Fibroblast of lung (primary cell): ENCODE data around the gene CDC42SE1. TPM values are rescaled to one million over a fixed set of nuclear protein-coding genes. Genes with fewer than 3 reads are reported as not detected.

Source experiments
- DNase-seq, 2 donors: peaks; one replicate each; pipeline versions ENCODE4 v3.0.0 to v3.0.0-alpha.2; 2010; ENCODE audit warnings: low read depth in 2 of 2
- H2AFZ ChIP-seq: 2 replicates; pipeline ENCODE4 v1.5.1; 2012; ENCODE audit warnings: low read length, control low read depth, inconsistent platforms
- H3K27ac ChIP-seq: 2 replicates; pipeline ENCODE4 v1.5.1; 2011; ENCODE audit warnings: low read length, control low read depth; ENCODE audit not compliant: insufficient read depth
- H3K27me3 ChIP-seq: 2 replicates; pipeline ENCODE4 v1.5.1; 2011; ENCODE audit warnings: mild to moderate bottlenecking, low read length; ENCODE audit not compliant: control insufficient read depth, insufficient read depth
- H3K36me3 ChIP-seq: 2 replicates; pipeline ENCODE4 v1.5.1; 2011; ENCODE audit warnings: low read length; ENCODE audit not compliant: control insufficient read depth, insufficient read depth
- H3K4me1 ChIP-seq: 2 replicates; pipeline ENCODE4 v1.5.1; 2011; ENCODE audit warnings: low read length; ENCODE audit not compliant: control insufficient read depth, insufficient read depth; ENCODE audit errors: extremely low read depth
- H3K4me2 ChIP-seq: 2 replicates; pipeline ENCODE4 v1.5.1; 2011; ENCODE audit warnings: low read length, control low read depth; ENCODE audit not compliant: insufficient read depth; ENCODE audit errors: extremely low read depth
- H3K4me3 ChIP-seq, 4 experiments: fragments of 200-600 bp in 1 of 4; sonication (generic) in 1 of 4; replicated peaks in 1 of 4; 2 replicates each; pipeline ENCODE4 v1.5.1; 2011 to 2016; ENCODE audit warnings: low read length in 4 of 4, low read depth in 3 of 4, mild to moderate bottlenecking in 3 of 4, control low read depth in 2 of 4, inconsistent platforms in 1 of 4, mixed read lengths in 1 of 4; ENCODE audit not compliant: insufficient read depth in 1 of 4; ENCODE audit errors: control extremely low read depth in 1 of 4
- H3K79me2 ChIP-seq: 2 replicates; pipeline ENCODE4 v1.5.1; 2012; ENCODE audit warnings: mild to moderate bottlenecking, low read length, inconsistent platforms; ENCODE audit not compliant: control insufficient read depth, insufficient read depth
- H3K9ac ChIP-seq: 2 replicates; pipeline ENCODE4 v1.5.1; 2011; ENCODE audit warnings: mild to moderate bottlenecking, low read length, control low read depth; ENCODE audit not compliant: insufficient read depth
- H3K9me3 ChIP-seq: 2 replicates; pipeline ENCODE4 v1.5.1; 2012; ENCODE audit warnings: low read depth, low read length; ENCODE audit not compliant: control insufficient read depth, insufficient read depth
- H4K20me1 ChIP-seq: 2 replicates; pipeline ENCODE4 v1.5.1; 2011; ENCODE audit warnings: low read length; ENCODE audit not compliant: control insufficient read depth, insufficient read depth; ENCODE audit errors: extremely low read depth
- EZH2 ChIP-seq: IDR thresholded peaks from 2 replicates; pipeline ENCODE4 v1.5.1; 2012; ENCODE audit warnings: low read length, control low read depth, mild to moderate bottlenecking; ENCODE audit errors: missing control alignments
- polyA plus RNA-seq, 2 donors: library from polyadenylated mRNA; depleted of rRNA in 1 of 2; stranded (reverse) in 1 of 2; unstranded in 1 of 2; fragments of >200 nt; gene quantifications; 2 replicates each; pipeline ENCODE4 v1.2.1, GENCODE V29; 2011 to 2012; ENCODE audit warnings: missing spikeins in 1 of 2
- total RNA-seq: library from RNA; depleted of rRNA; stranded (reverse); fragments of >200 nt; gene quantifications from 2 replicates; pipeline ENCODE4 v1.2.1, GENCODE V29; 2014
- TF ChIP-seq, protein P1 (sequence below), 2 donors: IDR thresholded peaks in 1 of 2; conservative IDR thresholded peaks in 1 of 2; 1 replicate in 1 of 2; 2 replicates in 1 of 2; pipeline ENCODE4 v1.5.1; 2011 to 2012; ENCODE audit warnings: low read length in 2 of 2, control low read depth in 1 of 2, inconsistent platforms in 1 of 2, low read depth in 1 of 2, mild to moderate bottlenecking in 1 of 2

The CDC42SE1 gene
- total and polyA plus RNA-seq, 2 donors (not counting 1 experiment from before 2014, with no cell fraction given): 36.5 to 49.9 TPM

DNA sequence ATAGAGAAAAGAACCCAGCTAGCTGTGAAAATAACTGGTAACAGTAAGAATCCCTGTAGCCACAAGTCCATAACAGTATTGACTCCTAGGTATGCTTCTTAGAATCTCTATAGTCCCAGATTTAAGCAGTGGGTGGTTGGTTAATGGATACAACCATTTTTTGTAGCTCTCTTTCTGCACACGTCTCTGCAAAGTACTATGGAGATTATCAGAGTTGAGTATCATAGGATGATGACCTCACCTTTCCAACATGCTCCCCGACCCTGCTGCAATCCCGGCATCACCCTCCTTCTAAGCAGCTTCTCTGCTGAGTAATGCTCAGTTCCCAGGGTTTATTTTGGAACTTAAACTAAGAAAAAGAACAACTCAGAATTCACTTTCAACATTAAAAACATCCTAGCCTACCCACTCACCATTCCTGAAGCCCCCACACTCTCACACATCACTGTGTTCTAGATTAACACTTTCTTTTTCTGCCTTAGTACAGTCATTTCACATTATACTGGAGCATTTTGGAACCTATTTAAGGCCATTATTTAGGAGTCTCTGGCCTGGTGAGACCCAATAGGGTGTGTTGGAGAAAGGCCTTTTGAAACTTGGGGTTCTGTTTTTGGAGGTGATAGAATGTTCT, 3.4 kb upstream of the CDC42SE1 start:
- Histone ChIP-seq H3K27me3 (no peaks in the 10 kb centered on the region), H3K36me3 (peaks cover 3% of the 10 kb centered on the region), H3K79me2 (peaks cover 22% of the 10 kb centered on the region), H3K27ac (peak overlapping the region; percentile 74), H3K4me3 (peak overlapping the region in 1 of 4 experiments; percentile 10), H3K4me1 (peaks cover 7% of the 10 kb centered on the region), H3K4me2 (peak overlapping the region; percentile 74), H4K20me1 (no peaks in the 10 kb centered on the region), H3K9ac (no peak overlapping the region), H2AFZ (no peak overlapping the region), H3K9me3 (no peaks in the 10 kb centered on the region)
- TF ChIP-seq, protein P1, sequence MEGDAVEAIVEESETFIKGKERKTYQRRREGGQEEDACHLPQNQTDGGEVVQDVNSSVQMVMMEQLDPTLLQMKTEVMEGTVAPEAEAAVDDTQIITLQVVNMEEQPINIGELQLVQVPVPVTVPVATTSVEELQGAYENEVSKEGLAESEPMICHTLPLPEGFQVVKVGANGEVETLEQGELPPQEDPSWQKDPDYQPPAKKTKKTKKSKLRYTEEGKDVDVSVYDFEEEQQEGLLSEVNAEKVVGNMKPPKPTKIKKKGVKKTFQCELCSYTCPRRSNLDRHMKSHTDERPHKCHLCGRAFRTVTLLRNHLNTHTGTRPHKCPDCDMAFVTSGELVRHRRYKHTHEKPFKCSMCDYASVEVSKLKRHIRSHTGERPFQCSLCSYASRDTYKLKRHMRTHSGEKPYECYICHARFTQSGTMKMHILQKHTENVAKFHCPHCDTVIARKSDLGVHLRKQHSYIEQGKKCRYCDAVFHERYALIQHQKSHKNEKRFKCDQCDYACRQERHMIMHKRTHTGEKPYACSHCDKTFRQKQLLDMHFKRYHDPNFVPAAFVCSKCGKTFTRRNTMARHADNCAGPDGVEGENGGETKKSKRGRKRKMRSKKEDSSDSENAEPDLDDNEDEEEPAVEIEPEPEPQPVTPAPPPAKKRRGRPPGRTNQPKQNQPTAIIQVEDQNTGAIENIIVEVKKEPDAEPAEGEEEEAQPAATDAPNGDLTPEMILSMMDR (conservative IDR thresholded peaks at IDR 0.05 in 1 of 2, IDR thresholded peaks at IDR 0.05 in 1 of 2; ENCODE audit: low read depth in 1 of 2, low read length in 2 of 2): no peak
- TF ChIP-seq EZH2: no peak
- DNase-seq: peak; percentile 74 to 93

DNA sequence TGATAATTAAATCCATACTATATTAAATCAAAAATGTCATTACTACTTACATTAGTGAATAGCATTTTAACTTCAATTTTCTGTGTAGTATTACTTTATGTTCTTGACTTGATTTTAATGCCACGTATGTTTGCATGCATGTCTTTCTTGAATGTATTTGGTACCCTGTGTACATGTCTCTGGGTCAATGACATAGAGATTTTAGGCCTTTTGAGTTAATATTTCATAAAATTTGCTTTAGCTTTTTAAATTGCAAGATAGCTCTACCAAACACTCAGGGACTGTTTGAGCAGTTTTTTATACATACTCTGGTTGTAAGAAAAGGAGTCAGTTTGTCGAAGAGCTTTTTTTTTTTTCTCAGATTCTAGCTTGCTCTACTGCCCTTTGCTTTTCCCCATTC, 2.3 kb upstream of the CDC42SE1 start:
- H3K9me3 ChIP-seq: no peaks in the 10 kb centered on the region
- TF ChIP-seq EZH2: no peak
- TF ChIP-seq, protein P1 (conservative IDR thresholded peaks at IDR 0.05 in 1 of 2, IDR thresholded peaks at IDR 0.05 in 1 of 2; ENCODE audit: low read depth in 1 of 2, low read length in 2 of 2): no peak
- H3K9ac ChIP-seq: no peak overlapping the region
- no peak overlapping the region for H2AFZ ChIP-seq
- no peak for DNase-seq
- H4K20me1 ChIP-seq: peaks cover 1% of the 10 kb centered on the region
- peaks cover 34% of the 10 kb centered on the region for H3K79me2 ChIP-seq
- no peaks in the 10 kb centered on the region for H3K27me3 ChIP-seq
- peaks cover 13% of the 10 kb centered on the region for H3K4me1 ChIP-seq
- H3K36me3 ChIP-seq: peaks cover under 1% of the 10 kb centered on the region
- H3K4me3 ChIP-seq: peak overlapping the region in 2 of 4 experiments; percentile 76 to 82
- H3K4me2 ChIP-seq: peak overlapping the region; percentile 68
- H3K27ac ChIP-seq: no peak overlapping the region

DNA sequence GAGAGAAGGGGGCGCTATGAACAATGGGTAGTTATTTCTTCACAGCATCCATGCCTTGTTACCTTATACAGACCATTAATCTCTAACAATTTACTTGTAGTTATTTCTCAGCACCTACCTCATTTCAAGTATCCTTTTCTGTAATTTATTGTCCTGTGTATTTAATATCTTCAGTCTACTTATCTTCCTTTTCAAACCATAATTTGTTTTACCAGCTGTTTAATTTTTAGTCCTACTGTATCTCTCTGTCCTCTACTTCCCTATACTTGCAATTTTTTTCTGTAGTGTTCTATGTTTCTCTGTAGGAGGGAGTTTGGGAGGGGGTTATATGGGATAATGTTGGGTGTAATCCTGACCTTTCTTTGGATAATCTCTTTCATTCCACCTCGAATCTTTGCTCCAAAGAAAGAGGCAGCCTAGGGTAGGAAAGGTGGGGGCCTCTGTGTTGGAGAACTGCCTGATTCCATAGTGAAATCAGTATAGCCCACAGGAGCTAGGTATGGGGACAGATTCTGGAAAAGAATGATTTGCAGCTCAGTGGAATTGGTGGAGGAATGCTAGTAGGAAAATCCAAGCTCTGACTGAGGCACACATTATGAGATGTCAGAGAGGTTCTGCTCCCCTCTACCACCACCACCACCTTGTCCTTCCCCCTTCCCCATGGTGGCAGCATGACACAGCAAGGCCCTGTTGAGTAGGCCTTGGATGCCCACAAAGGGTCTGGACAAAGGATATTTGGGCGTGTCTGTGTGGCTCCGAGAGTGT, 1.4 kb upstream of the CDC42SE1 start:
- no peak for TF ChIP-seq EZH2
- peak overlapping the region; percentile 25 for H3K9ac ChIP-seq
- peak in 1 of 2 donors; percentile 43 for DNase-seq
- peaks cover 42% of the 10 kb centered on the region for H3K79me2 ChIP-seq
- peak overlapping the region; percentile 76 to 90 (median 82) for H3K4me3 ChIP-seq
- peak overlapping the region; percentile 68 for H3K4me2 ChIP-seq
- peak overlapping the region; percentile 86 for H3K27ac ChIP-seq
- H4K20me1 ChIP-seq: peaks cover 2% of the 10 kb centered on the region
- peak overlapping the region; percentile 72 for H2AFZ ChIP-seq
- no peaks in the 10 kb centered on the region for H3K9me3 ChIP-seq
- H3K27me3 ChIP-seq: no peaks in the 10 kb centered on the region
- H3K36me3 ChIP-seq: peaks cover 5% of the 10 kb centered on the region
- peaks cover 15% of the 10 kb centered on the region for H3K4me1 ChIP-seq
